Measurements from ENCODE around the gene LAMB1. TPM values are rescaled to one million over a fixed set of nuclear protein-coding genes. Genes with fewer than 3 reads are reported as not detected.

LAMB1 gene
- polyA plus RNA-seq, 1 experiment, result 204 TPM

GRCh38 chr7:107933386-107934013, 69.5 kb downstream of the LAMB1 start:
- H3K36me3 ChIP-seq (ENCODE audit: control insufficient read depth, insufficient read depth, low read length), result peaks cover 11% of the 10 kb centered on the region; the same call in 1 of the 2 replicates
- POLR2A ChIA-PET, result no interaction called here
- DNase-seq (ENCODE audit: low read depth), result no peak
- no peaks in the 10 kb centered on the region for H3K27me3 ChIP-seq (ENCODE audit: control insufficient read depth, insufficient read depth, low read length)
- H3K4me3 ChIP-seq (ENCODE audit: low read depth, low read length), result no peak overlapping the region
- TF ChIP-seq CTCF (IDR thresholded peaks at IDR 0.05; ENCODE audit: insufficient read depth, low read depth, low read length), result no peak
- CTCF ChIA-PET, result no interaction called here

- ChIA-PET POLR2A (no interaction called here), CTCF (no interaction called here)
- H3K36me3 ChIP-seq (ENCODE audit: control insufficient read depth, insufficient read depth, low read length), result peaks cover 12% of the 10 kb centered on the region
Observed at GRCh38 chr7:107932805-107933204, 70.2 kb downstream of the LAMB1 start.

GRCh38 chr7:107931740-107932515, 71.0 kb downstream of the LAMB1 start:
- TF ChIP-seq CTCF (IDR thresholded peaks at IDR 0.05; ENCODE audit: insufficient read depth, low read depth, low read length), result no peak
- Histone ChIP-seq H3K4me3 (ENCODE audit: low read depth, low read length) (no peak overlapping the region), H3K36me3 (ENCODE audit: control insufficient read depth, insufficient read depth, low read length) (peaks cover 12% of the 10 kb centered on the region), H3K27me3 (ENCODE audit: control insufficient read depth, insufficient read depth, low read length) (no peaks in the 10 kb centered on the region)
- DNase-seq (ENCODE audit: low read depth), result no peak
- ChIA-PET POLR2A (no interaction called here), CTCF (no interaction called here)

More at GRCh38 chr7:107932805-107933204, 70.2 kb downstream of the LAMB1 start:
- DNase-seq (ENCODE audit: low read depth), result no peak
- TF ChIP-seq CTCF (IDR thresholded peaks at IDR 0.05; ENCODE audit: insufficient read depth, low read depth, low read length), result no peak
- Histone ChIP-seq H3K4me3 (ENCODE audit: low read depth, low read length) (no peak overlapping the region), H3K27me3 (ENCODE audit: control insufficient read depth, insufficient read depth, low read length) (no peaks in the 10 kb centered on the region)

- POLR2A ChIA-PET, result no interaction called here
- CTCF ChIA-PET, result interaction anchor here (0.8 to 1.5 kb wide), 2 partner anchors 57 to 90 kb away, joined by 3 read pairs; no protein-coding TSS in a partner anchor
- H3K27me3 ChIP-seq (ENCODE audit: control insufficient read depth, insufficient read depth, low read length), result no peaks in the 10 kb centered on the region
- H3K36me3 ChIP-seq (ENCODE audit: control insufficient read depth, insufficient read depth, low read length), result peaks cover 8% of the 10 kb centered on the region
- no peak for DNase-seq (ENCODE audit: low read depth)
- no peak overlapping the region for H3K4me3 ChIP-seq (ENCODE audit: low read depth, low read length)
- no peak for TF ChIP-seq CTCF (IDR thresholded peaks at IDR 0.05; ENCODE audit: insufficient read depth, low read depth, low read length)
Observed at GRCh38 chr7:107926481-107926880, 76.5 kb downstream of the LAMB1 start.

GRCh38 chr7:107924841-107925504, 78.0 kb downstream of the LAMB1 start:
- DNase-seq (ENCODE audit: low read depth), result no peak
- no peak for TF ChIP-seq CTCF (IDR thresholded peaks at IDR 0.05; ENCODE audit: insufficient read depth, low read depth, low read length)
- ChIA-PET POLR2A (no interaction called here), CTCF (no interaction called here)
- Histone ChIP-seq H3K36me3 (ENCODE audit: control insufficient read depth, insufficient read depth, low read length) (peaks cover 10% of the 10 kb centered on the region), H3K4me3 (ENCODE audit: low read depth, low read length) (no peak overlapping the region), H3K27me3 (ENCODE audit: control insufficient read depth, insufficient read depth, low read length) (no peaks in the 10 kb centered on the region)

Data from BJ (cell line).